ENCODE data around the gene KRTAP9-8.

DNA sequence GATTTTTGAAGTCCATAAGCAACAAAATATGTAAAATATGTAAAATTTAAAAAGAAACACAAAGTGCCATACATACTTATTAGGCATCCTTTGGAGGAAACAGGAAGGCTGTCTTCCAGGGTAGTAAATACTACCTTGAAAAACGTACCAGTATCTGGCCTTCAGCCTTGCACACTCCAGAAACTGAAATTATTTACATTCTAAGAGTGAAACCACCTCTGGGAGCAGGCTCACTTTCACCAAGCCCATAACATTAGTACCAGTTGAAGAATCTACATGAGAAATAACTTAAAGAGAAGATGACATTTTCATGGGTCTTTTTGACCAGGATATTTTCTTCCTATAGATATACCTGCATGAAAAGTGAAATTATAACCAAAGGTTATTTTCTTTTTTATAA lies 41.7 kb upstream of the KRTAP9-8 start:
- TF ChIP-seq, protein P1, sequence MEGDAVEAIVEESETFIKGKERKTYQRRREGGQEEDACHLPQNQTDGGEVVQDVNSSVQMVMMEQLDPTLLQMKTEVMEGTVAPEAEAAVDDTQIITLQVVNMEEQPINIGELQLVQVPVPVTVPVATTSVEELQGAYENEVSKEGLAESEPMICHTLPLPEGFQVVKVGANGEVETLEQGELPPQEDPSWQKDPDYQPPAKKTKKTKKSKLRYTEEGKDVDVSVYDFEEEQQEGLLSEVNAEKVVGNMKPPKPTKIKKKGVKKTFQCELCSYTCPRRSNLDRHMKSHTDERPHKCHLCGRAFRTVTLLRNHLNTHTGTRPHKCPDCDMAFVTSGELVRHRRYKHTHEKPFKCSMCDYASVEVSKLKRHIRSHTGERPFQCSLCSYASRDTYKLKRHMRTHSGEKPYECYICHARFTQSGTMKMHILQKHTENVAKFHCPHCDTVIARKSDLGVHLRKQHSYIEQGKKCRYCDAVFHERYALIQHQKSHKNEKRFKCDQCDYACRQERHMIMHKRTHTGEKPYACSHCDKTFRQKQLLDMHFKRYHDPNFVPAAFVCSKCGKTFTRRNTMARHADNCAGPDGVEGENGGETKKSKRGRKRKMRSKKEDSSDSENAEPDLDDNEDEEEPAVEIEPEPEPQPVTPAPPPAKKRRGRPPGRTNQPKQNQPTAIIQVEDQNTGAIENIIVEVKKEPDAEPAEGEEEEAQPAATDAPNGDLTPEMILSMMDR (optimal IDR thresholded peaks at IDR 0.05 in 1 of 3, IDR thresholded peaks at IDR 0.05 in 1 of 3, conservative IDR thresholded peaks at IDR 0.05 in 1 of 3; ENCODE audit: extremely low read depth in 1 of 3, insufficient read depth in 2 of 3, low read length in 3 of 3) = no peak
- TF ChIP-seq EZH2 (IDR thresholded peaks at IDR 0.05; ENCODE audit: low read length) = no peak
